HG03469 (cell line): Measurements from ENCODE around the gene PDE4B.

ENCODE experiments used
- ATAC-seq: cut with Tn5 transposase; IDR thresholded peaks from one replicate; pipeline ENCODE4 v1.9.1; 2021; ENCODE audit warnings: mild to moderate bottlenecking, moderate library complexity, moderate number of reproducible peaks; ENCODE audit not compliant: unreplicated experiment

The PDE4B gene

GRCh38 chr1:66326867-66327266, 534.2 kb downstream of the PDE4B start:
- ATAC-seq: no peak

- ATAC-seq: no peak
These were observed 534.9 kb downstream of the PDE4B start for GRCh38 chr1:66327588-66327987.

- no peak for ATAC-seq
These were observed 536.2 kb downstream of the PDE4B start for GRCh38 chr1:66328896-66329295.

- ATAC-seq: no peak
These were observed 538.0 kb downstream of the PDE4B start for GRCh38 chr1:66330722-66331141.

- ATAC-seq: no peak
These were observed 539.2 kb downstream of the PDE4B start for GRCh38 chr1:66331658-66332547.

- ATAC-seq: no peak
These were observed 539.8 kb downstream of the PDE4B start for GRCh38 chr1:66332548-66332901.

- no peak for ATAC-seq
These were observed 540.9 kb downstream of the PDE4B start for GRCh38 chr1:66333466-66334199.

- ATAC-seq: no peak
These were observed 541.6 kb downstream of the PDE4B start for GRCh38 chr1:66334318-66334717.

GRCh38 chr1:66335125-66335524, 542.4 kb downstream of the PDE4B start:
- ATAC-seq: no peak

- peak; percentile 78 for ATAC-seq
These were observed 543.4 kb downstream of the PDE4B start for GRCh38 chr1:66335859-66336640.

- no peak for ATAC-seq
These were observed 543.9 kb downstream of the PDE4B start for GRCh38 chr1:66336641-66336990.

- ATAC-seq: no peak
These were observed 544.6 kb downstream of the PDE4B start for GRCh38 chr1:66337249-66337648.

- no peak for ATAC-seq
These were observed 547.2 kb downstream of the PDE4B start for GRCh38 chr1:66339944-66340343.

- ATAC-seq: no peak
These were observed 548.9 kb downstream of the PDE4B start for GRCh38 chr1:66341446-66342089.

- no peak for ATAC-seq
These were observed 550.0 kb downstream of the PDE4B start for GRCh38 chr1:66342707-66343106.

GRCh38 chr1:66343569-66344325, 551.1 kb downstream of the PDE4B start:
- ATAC-seq: no peak

GRCh38 chr1:66346057-66346795, 553.5 kb downstream of the PDE4B start:
- ATAC-seq: no peak

GRCh38 chr1:66346873-66347272, 554.2 kb downstream of the PDE4B start:
- no peak for ATAC-seq

- ATAC-seq: no peak
These were observed 556.1 kb downstream of the PDE4B start for GRCh38 chr1:66348776-66349175.

GRCh38 chr1:66349242-66349641, 556.5 kb downstream of the PDE4B start:
- no peak for ATAC-seq
